T-helper 17 cell (primary cell): ENCODE data around the gene WWP2. TPM values are rescaled to one million over a fixed set of nuclear protein-coding genes. Genes with fewer than 3 reads are reported as not detected.
A peak's percentile ranks its signal among the peaks of the same experiment; 100 is the strongest.

Source experiments
- ATAC-seq: fragments of 150-1000 bp; cut with Tn5 transposase; 2 replicates; pipeline ENCODE4 v1.10.0; 2021; ENCODE audit warnings: mild to moderate bottlenecking, moderate library complexity
- DNase-seq, 3 donors: peaks; one replicate each; pipeline versions ENCODE4 v3.0.0 to v3.0.0-alpha.2; 2020 to 2021
- H3K9me3 ChIP-seq: one replicate; pipeline ENCODE4 v1.7.0; 2013; ENCODE audit warnings: low read length, mild to moderate bottlenecking; ENCODE audit not compliant: control insufficient read depth, poor library complexity, severe bottlenecking
- H3K27ac Mint-ChIP-seq: one replicate; pipeline ENCODE4 v1.8.0; 2022; ENCODE audit warnings: mild to moderate bottlenecking, moderate library complexity, mixed read lengths
- H3K27me3 Mint-ChIP-seq: one replicate; pipeline ENCODE4 v1.8.0; 2022; ENCODE audit warnings: mixed read lengths
- H3K36me3 Mint-ChIP-seq: one replicate; pipeline ENCODE4 v1.8.0; 2022; ENCODE audit warnings: low read depth, mixed read lengths
- H3K4me1 Mint-ChIP-seq: one replicate; pipeline ENCODE4 v1.8.0; 2022; ENCODE audit warnings: mild to moderate bottlenecking, mixed read lengths
- H3K4me3 Mint-ChIP-seq: one replicate; pipeline ENCODE4 v1.8.0; 2022; ENCODE audit warnings: mild to moderate bottlenecking, moderate library complexity, mixed read lengths
- total RNA-seq, 4 donors: library from RNA in 2 of 4; stranded (reverse) in 2 of 4; gene quantifications; one replicate each; pipeline ENCODE4 v1.2.3 and lab custom pipeline; 2022 to 2026

The WWP2 gene
- total RNA-seq, 2 donors from 2014 or later = 60.6 to 64.9 TPM

- no peak for ATAC-seq
- peaks cover 5% of the 10 kb centered on the region for H3K36me3 Mint-ChIP-seq
- peak overlapping the region; percentile 51 for H3K27ac Mint-ChIP-seq
Observed at GRCh38 chr16:69890114-69890891, 128.2 kb downstream of the WWP2 start.

GRCh38 chr16:69890892-69891282 is 128.8 kb downstream of the WWP2 start:
- H3K9me3 ChIP-seq = no peaks in the 10 kb centered on the region
- no peak for DNase-seq
- H3K4me3 Mint-ChIP-seq = no peak overlapping the region
- H3K4me1 Mint-ChIP-seq = peaks cover 11% of the 10 kb centered on the region
- H3K27me3 Mint-ChIP-seq = no peaks in the 10 kb centered on the region
- H3K27ac Mint-ChIP-seq = no peak overlapping the region
- peaks cover 2% of the 10 kb centered on the region for H3K36me3 Mint-ChIP-seq
- ATAC-seq = no peak

More at GRCh38 chr16:69890114-69890891, 128.2 kb downstream of the WWP2 start:
- H3K4me3 Mint-ChIP-seq = no peak overlapping the region
- H3K27me3 Mint-ChIP-seq = no peaks in the 10 kb centered on the region
- H3K4me1 Mint-ChIP-seq = peaks cover 11% of the 10 kb centered on the region
- no peak for DNase-seq
- H3K9me3 ChIP-seq = no peaks in the 10 kb centered on the region

GRCh38 chr16:69892378-69892777 is 130.2 kb downstream of the WWP2 start:
- no peaks in the 10 kb centered on the region for H3K9me3 ChIP-seq
- H3K27me3 Mint-ChIP-seq = no peaks in the 10 kb centered on the region
- H3K27ac Mint-ChIP-seq = peak overlapping the region; percentile 9
- ATAC-seq = no peak
- peaks cover 11% of the 10 kb centered on the region for H3K4me1 Mint-ChIP-seq
- DNase-seq = no peak
- peaks cover 2% of the 10 kb centered on the region for H3K36me3 Mint-ChIP-seq
- no peak overlapping the region for H3K4me3 Mint-ChIP-seq

- H3K4me1 Mint-ChIP-seq = peaks cover 11% of the 10 kb centered on the region
- peaks cover 2% of the 10 kb centered on the region for H3K36me3 Mint-ChIP-seq
- H3K27me3 Mint-ChIP-seq = no peaks in the 10 kb centered on the region
- no peak for ATAC-seq
- no peaks in the 10 kb centered on the region for H3K9me3 ChIP-seq
- H3K27ac Mint-ChIP-seq = no peak overlapping the region
- no peak overlapping the region for H3K4me3 Mint-ChIP-seq
- no peak for DNase-seq
Observed at GRCh38 chr16:69893106-69893505, 131.0 kb downstream of the WWP2 start.

- peaks cover 2% of the 10 kb centered on the region for H3K36me3 Mint-ChIP-seq
- H3K4me3 Mint-ChIP-seq = no peak overlapping the region
- DNase-seq (no peak), ATAC-seq (no peak)
- H3K9me3 ChIP-seq = no peaks in the 10 kb centered on the region
- no peaks in the 10 kb centered on the region for H3K27me3 Mint-ChIP-seq
- no peak overlapping the region for H3K27ac Mint-ChIP-seq
- peaks cover 9% of the 10 kb centered on the region for H3K4me1 Mint-ChIP-seq
Observed at GRCh38 chr16:69894676-69895075, 132.5 kb downstream of the WWP2 start.

- no peaks in the 10 kb centered on the region for H3K27me3 Mint-ChIP-seq
- H3K27ac Mint-ChIP-seq = no peak overlapping the region
- peaks cover 5% of the 10 kb centered on the region for H3K36me3 Mint-ChIP-seq
- ATAC-seq = no peak
- no peaks in the 10 kb centered on the region for H3K9me3 ChIP-seq
- peaks cover 3% of the 10 kb centered on the region for H3K4me1 Mint-ChIP-seq
- H3K4me3 Mint-ChIP-seq = no peak overlapping the region
- no peak for DNase-seq
Observed at GRCh38 chr16:69903865-69904415, 141.8 kb downstream of the WWP2 start.

GRCh38 chr16:69904495-69905170 is 142.5 kb downstream of the WWP2 start:
- Mint-ChIP-seq H3K4me1 (peaks cover 3% of the 10 kb centered on the region), H3K4me3 (no peak overlapping the region), H3K36me3 (peaks cover 5% of the 10 kb centered on the region), H3K27ac (no peak overlapping the region), H3K27me3 (no peaks in the 10 kb centered on the region)
- DNase-seq (no peak), ATAC-seq (no peak)
- H3K9me3 ChIP-seq = no peaks in the 10 kb centered on the region

- Mint-ChIP-seq H3K36me3 (peaks cover 8% of the 10 kb centered on the region), H3K4me3 (no peak overlapping the region), H3K4me1 (peaks cover 3% of the 10 kb centered on the region), H3K27me3 (no peaks in the 10 kb centered on the region), H3K27ac (no peak overlapping the region)
- no peak for DNase-seq
- no peaks in the 10 kb centered on the region for H3K9me3 ChIP-seq
- no peak for ATAC-seq
Observed at GRCh38 chr16:69905171-69905555, 143.0 kb downstream of the WWP2 start.

- Mint-ChIP-seq H3K36me3 (peaks cover 8% of the 10 kb centered on the region), H3K4me1 (peaks cover 6% of the 10 kb centered on the region), H3K4me3 (no peak overlapping the region), H3K27ac (no peak overlapping the region), H3K27me3 (no peaks in the 10 kb centered on the region)
- DNase-seq (no peak), ATAC-seq (no peak)
- no peaks in the 10 kb centered on the region for H3K9me3 ChIP-seq
Observed at GRCh38 chr16:69906838-69907401, 144.8 kb downstream of the WWP2 start.

- peaks cover 5% of the 10 kb centered on the region for H3K36me3 Mint-ChIP-seq
- H3K27ac Mint-ChIP-seq = no peak overlapping the region
- H3K4me3 Mint-ChIP-seq = no peak overlapping the region
- ATAC-seq = no peak
- no peak for DNase-seq
- no peaks in the 10 kb centered on the region for H3K27me3 Mint-ChIP-seq
- H3K9me3 ChIP-seq = no peaks in the 10 kb centered on the region
- H3K4me1 Mint-ChIP-seq = peaks cover 3% of the 10 kb centered on the region
Observed at GRCh38 chr16:69909043-69909442, 146.9 kb downstream of the WWP2 start.

GRCh38 chr16:69909760-69910159 is 147.6 kb downstream of the WWP2 start:
- DNase-seq (no peak), ATAC-seq (no peak)
- Mint-ChIP-seq H3K4me1 (peaks cover 3% of the 10 kb centered on the region), H3K27me3 (no peaks in the 10 kb centered on the region), H3K36me3 (peaks cover 5% of the 10 kb centered on the region), H3K27ac (no peak overlapping the region), H3K4me3 (no peak overlapping the region)
- no peaks in the 10 kb centered on the region for H3K9me3 ChIP-seq

- Mint-ChIP-seq H3K4me3 (no peak overlapping the region), H3K4me1 (peaks cover 3% of the 10 kb centered on the region), H3K27ac (peak overlapping the region; percentile 60), H3K36me3 (peaks cover 5% of the 10 kb centered on the region), H3K27me3 (no peaks in the 10 kb centered on the region)
- ATAC-seq = no peak
- no peak for DNase-seq
- H3K9me3 ChIP-seq = no peaks in the 10 kb centered on the region
Observed at GRCh38 chr16:69910964-69911363, 148.8 kb downstream of the WWP2 start.

GRCh38 chr16:69916462-69916861 is 154.3 kb downstream of the WWP2 start:
- H3K4me1 Mint-ChIP-seq = peaks cover 2% of the 10 kb centered on the region
- H3K27ac Mint-ChIP-seq = peak overlapping the region; percentile 47
- no peak for DNase-seq
- peaks cover 12% of the 10 kb centered on the region for H3K36me3 Mint-ChIP-seq
- H3K9me3 ChIP-seq = no peaks in the 10 kb centered on the region
- no peak for ATAC-seq
- no peak overlapping the region for H3K4me3 Mint-ChIP-seq
- H3K27me3 Mint-ChIP-seq = no peaks in the 10 kb centered on the region
